Panc1 (cell line): Measurements from ENCODE around the gene ALK.

Source experiments
- CTCF ChIP-seq: fragments of 450-650 bp; IDR thresholded peaks from 2 replicates; pipeline ENCODE4 v1.5.1; 2017; ENCODE audit warnings: mild to moderate bottlenecking
- POLR2AphosphoS5 ChIP-seq: IDR thresholded peaks from 2 replicates; pipeline ENCODE4 v1.6.1; 2012; ENCODE audit warnings: mild to moderate bottlenecking, low read depth, low read length, moderate library complexity
- SIN3A ChIP-seq: IDR thresholded peaks from 2 replicates; pipeline ENCODE4 v1.6.1; 2012; ENCODE audit warnings: low read depth, mild to moderate bottlenecking, low read length, moderate library complexity, borderline replicate concordance; ENCODE audit not compliant: insufficient read depth
- TCF7L2 ChIP-seq: IDR thresholded peaks from 2 replicates; pipeline ENCODE4 v1.6.1; 2011; ENCODE audit warnings: mild to moderate bottlenecking, low read depth, low read length, inconsistent platforms
- TF ChIP-seq, protein P1 (sequence below), 2 experiments: IDR thresholded peaks; 2 replicates each; pipeline ENCODE4 v1.6.1; 2011 to 2012; ENCODE audit warnings: low read depth in 2 of 2, control low read depth in 1 of 2, low read length in 1 of 2, mild to moderate bottlenecking in 1 of 2, moderate library complexity in 1 of 2; ENCODE audit not compliant: insufficient read depth in 1 of 2

- TF ChIP-seq CTCF (no peak), POLR2AphosphoS5 (no peak), TCF7L2 (no peak), SIN3A (no peak)
- TF ChIP-seq, protein P1, sequence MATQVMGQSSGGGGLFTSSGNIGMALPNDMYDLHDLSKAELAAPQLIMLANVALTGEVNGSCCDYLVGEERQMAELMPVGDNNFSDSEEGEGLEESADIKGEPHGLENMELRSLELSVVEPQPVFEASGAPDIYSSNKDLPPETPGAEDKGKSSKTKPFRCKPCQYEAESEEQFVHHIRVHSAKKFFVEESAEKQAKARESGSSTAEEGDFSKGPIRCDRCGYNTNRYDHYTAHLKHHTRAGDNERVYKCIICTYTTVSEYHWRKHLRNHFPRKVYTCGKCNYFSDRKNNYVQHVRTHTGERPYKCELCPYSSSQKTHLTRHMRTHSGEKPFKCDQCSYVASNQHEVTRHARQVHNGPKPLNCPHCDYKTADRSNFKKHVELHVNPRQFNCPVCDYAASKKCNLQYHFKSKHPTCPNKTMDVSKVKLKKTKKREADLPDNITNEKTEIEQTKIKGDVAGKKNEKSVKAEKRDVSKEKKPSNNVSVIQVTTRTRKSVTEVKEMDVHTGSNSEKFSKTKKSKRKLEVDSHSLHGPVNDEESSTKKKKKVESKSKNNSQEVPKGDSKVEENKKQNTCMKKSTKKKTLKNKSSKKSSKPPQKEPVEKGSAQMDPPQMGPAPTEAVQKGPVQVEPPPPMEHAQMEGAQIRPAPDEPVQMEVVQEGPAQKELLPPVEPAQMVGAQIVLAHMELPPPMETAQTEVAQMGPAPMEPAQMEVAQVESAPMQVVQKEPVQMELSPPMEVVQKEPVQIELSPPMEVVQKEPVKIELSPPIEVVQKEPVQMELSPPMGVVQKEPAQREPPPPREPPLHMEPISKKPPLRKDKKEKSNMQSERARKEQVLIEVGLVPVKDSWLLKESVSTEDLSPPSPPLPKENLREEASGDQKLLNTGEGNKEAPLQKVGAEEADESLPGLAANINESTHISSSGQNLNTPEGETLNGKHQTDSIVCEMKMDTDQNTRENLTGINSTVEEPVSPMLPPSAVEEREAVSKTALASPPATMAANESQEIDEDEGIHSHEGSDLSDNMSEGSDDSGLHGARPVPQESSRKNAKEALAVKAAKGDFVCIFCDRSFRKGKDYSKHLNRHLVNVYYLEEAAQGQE (IDR thresholded peaks at IDR 0.05; ENCODE audit: insufficient read depth in 1 of 2, low read depth in 2 of 2, low read length in 1 of 2), result no peak
Measured at GRCh38 chr2:29373870-29374269, 547.5 kb downstream of the ALK start.
